Gastrocnemius medialis (tissue), 4 donors: Measurements from ENCODE around the gene FOXK1.

Source experiments
- CTCF ChIP-seq, 5 experiments: fragments of 450-650 bp in 3 of 5; fragments of 200-600 bp in 2 of 5; sonication (generic) in 2 of 5; IDR thresholded peaks in 4 of 5; conservative IDR thresholded peaks in 1 of 5; 1 replicate in 4 of 5; 2 replicates in 1 of 5; pipeline ENCODE4 v1.5.1; 2016 to 2019; ENCODE audit warnings: antibody characterized with exemption in 5 of 5, mild to moderate bottlenecking in 3 of 5, moderate library complexity in 3 of 5
- POLR2A ChIP-seq, 2 donors: fragments of 450-650 bp; IDR thresholded peaks; one replicate each; pipeline ENCODE4 v1.6.1; 2017; ENCODE audit warnings: antibody characterized with exemption in 2 of 2, mild to moderate bottlenecking in 2 of 2, moderate library complexity in 2 of 2

GRCh38 chr7:4796453-4796852, 114.4 kb downstream of the FOXK1 start:
- no peak for TF ChIP-seq CTCF (IDR thresholded peaks at IDR 0.05 in 4 of 5, conservative IDR thresholded peaks at IDR 0.05 in 1 of 5)
- no peak for TF ChIP-seq POLR2A (IDR thresholded peaks at IDR 0.05)
